HTERT RPE-1 (cell line): ENCODE measurements around the gene P2RX7.
"Not testable (repeated sequence)": the region's sequence is repeated elsewhere in the genome, so short reads cannot be mapped to it uniquely, and the experiment has no call there.

Experiments
- in situ Hi-C: fragments of 300-500 bp; cut with MboI; formaldehyde crosslinking; loops from 4 replicates; pipeline ENCODE4 v1.14.3; 2020; ENCODE audit warnings: low sequenced_read_pairs

P2RX7 gene

GRCh38 chr12:121202407-121203355 lies 70.0 kb downstream of the P2RX7 start:
- in situ Hi-C loops: no loop called here

GRCh38 chr12:121203482-121203881 lies 70.8 kb downstream of the P2RX7 start:
- in situ Hi-C loops: no loop called here

GRCh38 chr12:121205491-121205890 lies 72.8 kb downstream of the P2RX7 start:
- in situ Hi-C loops: no loop called here

- in situ Hi-C loops: not testable (repeated sequence)
These were observed 75.9 kb downstream of the P2RX7 start for GRCh38 chr12:121208571-121208970.

- in situ Hi-C loops: no loop called here
These were observed 76.5 kb downstream of the P2RX7 start for GRCh38 chr12:121209221-121209620.

GRCh38 chr12:121209624-121210572 lies 77.2 kb downstream of the P2RX7 start, which contains the start of gene P2RX4:
Gene P2RX4 (plus strand): TSS chr12:121210129. CDS start chr12:121210165, 36 bp downstream.
- in situ Hi-C loops: no loop called here

GRCh38 chr12:121212875-121213274 lies 80.2 kb downstream of the P2RX7 start:
- in situ Hi-C loops: no loop called here

- in situ Hi-C loops: no loop called here
These were observed 81.6 kb downstream of the P2RX7 start for GRCh38 chr12:121214166-121214777.

GRCh38 chr12:121214855-121215745 lies 82.4 kb downstream of the P2RX7 start:
- in situ Hi-C loops: no loop called here

- in situ Hi-C loops: no loop called here
These were observed 83.4 kb downstream of the P2RX7 start for GRCh38 chr12:121216102-121216501.

GRCh38 chr12:121217063-121217462 lies 84.4 kb downstream of the P2RX7 start:
- in situ Hi-C loops: no loop called here

GRCh38 chr12:121217761-121218160 lies 85.1 kb downstream of the P2RX7 start:
- in situ Hi-C loops: no loop called here

GRCh38 chr12:121218588-121219352 lies 86.1 kb downstream of the P2RX7 start:
- in situ Hi-C loops: no loop called here

- in situ Hi-C loops: no loop called here
These were observed 86.8 kb downstream of the P2RX7 start for GRCh38 chr12:121219353-121219986.

GRCh38 chr12:121222847-121223246 lies 90.2 kb downstream of the P2RX7 start:
- in situ Hi-C loops: no loop called here

GRCh38 chr12:121223292-121224285 lies 90.9 kb downstream of the P2RX7 start:
- in situ Hi-C loops: no loop called here

GRCh38 chr12:121224591-121224990 lies 91.9 kb downstream of the P2RX7 start:
- in situ Hi-C loops: no loop called here
